Esophagus squamous epithelium (tissue), 4 donors: Measurements from ENCODE around the gene CCNJL.

Experiments used
- CTCF ChIP-seq, 6 experiments: fragments of 450-650 bp in 4 of 6; fragments of 200-600 bp in 2 of 6; sonication (generic) in 2 of 6; IDR thresholded peaks; one replicate each; pipeline ENCODE4 v1.5.1; 2016 to 2019; ENCODE audit warnings: antibody characterized with exemption in 6 of 6, mild to moderate bottlenecking in 4 of 6, moderate library complexity in 4 of 6
- POLR2A ChIP-seq, 4 donors: fragments of 450-650 bp; IDR thresholded peaks; one replicate each; pipeline ENCODE4 v1.6.1; 2017; ENCODE audit warnings: antibody characterized with exemption in 4 of 4, mild to moderate bottlenecking in 4 of 4, moderate library complexity in 3 of 4

DNA sequence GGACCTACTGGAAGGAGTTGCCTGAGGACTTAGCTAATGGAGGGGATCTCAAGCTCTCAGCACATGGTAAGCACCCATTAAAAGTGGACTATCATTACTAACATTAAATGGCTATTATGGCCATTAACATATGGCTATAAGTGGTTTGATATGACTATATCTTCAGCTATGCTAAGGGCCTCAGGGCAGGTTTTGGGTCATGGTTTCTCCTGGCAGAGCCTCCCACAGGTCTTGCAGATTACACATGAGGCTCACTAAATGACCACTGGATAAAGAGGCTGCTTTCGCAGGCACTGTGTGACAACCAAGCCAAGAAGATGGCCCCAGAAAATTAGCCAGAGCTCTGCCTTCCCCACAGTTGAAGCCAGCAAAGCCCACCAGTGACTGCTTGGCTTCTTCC lies 15.4 kb downstream of the CCNJL start:
- TF ChIP-seq CTCF (IDR thresholded peaks at IDR 0.05) (no peak), POLR2A (IDR thresholded peaks at IDR 0.05) (no peak)
